ENCODE measurements around the gene VWF.

- TF ChIP-seq, protein P1, sequence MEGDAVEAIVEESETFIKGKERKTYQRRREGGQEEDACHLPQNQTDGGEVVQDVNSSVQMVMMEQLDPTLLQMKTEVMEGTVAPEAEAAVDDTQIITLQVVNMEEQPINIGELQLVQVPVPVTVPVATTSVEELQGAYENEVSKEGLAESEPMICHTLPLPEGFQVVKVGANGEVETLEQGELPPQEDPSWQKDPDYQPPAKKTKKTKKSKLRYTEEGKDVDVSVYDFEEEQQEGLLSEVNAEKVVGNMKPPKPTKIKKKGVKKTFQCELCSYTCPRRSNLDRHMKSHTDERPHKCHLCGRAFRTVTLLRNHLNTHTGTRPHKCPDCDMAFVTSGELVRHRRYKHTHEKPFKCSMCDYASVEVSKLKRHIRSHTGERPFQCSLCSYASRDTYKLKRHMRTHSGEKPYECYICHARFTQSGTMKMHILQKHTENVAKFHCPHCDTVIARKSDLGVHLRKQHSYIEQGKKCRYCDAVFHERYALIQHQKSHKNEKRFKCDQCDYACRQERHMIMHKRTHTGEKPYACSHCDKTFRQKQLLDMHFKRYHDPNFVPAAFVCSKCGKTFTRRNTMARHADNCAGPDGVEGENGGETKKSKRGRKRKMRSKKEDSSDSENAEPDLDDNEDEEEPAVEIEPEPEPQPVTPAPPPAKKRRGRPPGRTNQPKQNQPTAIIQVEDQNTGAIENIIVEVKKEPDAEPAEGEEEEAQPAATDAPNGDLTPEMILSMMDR (conservative IDR thresholded peaks at IDR 0.05; ENCODE audit: low read depth, low read length) = no peak
- no peak for TF ChIP-seq EZH2 (IDR thresholded peaks at IDR 0.05; ENCODE audit: low read length, unreplicated experiment)
These were observed 789 bp upstream of the VWF start for GRCh38 chr12:6125310-6125608.

Data from PC-3 (cell line).